ENCODE data around the gene BUD23. TPM values are rescaled to one million over a fixed set of nuclear protein-coding genes. Genes with fewer than 3 reads are reported as not detected.

Gene BUD23
- total RNA-seq, 1 experiment from 2014 or later = 168 TPM

DNA sequence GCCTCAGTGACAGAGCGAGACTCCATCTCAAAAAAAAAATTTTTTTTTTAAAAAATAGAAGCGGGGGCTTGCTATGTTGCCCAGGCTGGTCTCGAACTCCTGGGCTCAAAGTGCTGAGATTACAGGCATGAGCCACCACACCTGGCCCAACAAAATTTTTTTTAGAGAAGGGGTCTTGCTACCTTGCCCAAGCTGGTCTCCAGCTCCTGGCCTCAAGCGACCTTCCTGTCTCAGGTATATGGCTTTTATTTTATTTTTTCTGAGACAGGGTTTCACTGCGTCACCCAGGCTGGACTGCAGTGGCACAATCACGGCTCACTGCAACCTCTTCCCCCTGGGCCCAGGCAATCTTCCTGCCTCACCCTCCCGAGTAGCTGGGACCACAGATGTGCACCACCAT is 56.8 kb downstream of the BUD23 start:
- ATAC-seq = no peak
- H3K9ac ChIP-seq (ENCODE audit: low read length) = peak overlapping the region; percentile 95
- ChIA-PET CTCF (interaction anchor here (0.8 to 1.3 kb wide), 5 partner anchors 15 to 134 kb away, joined by 3 to 4 read pairs (median 3); no protein-coding TSS in a partner anchor), POLR2A (interaction anchor here (0.7 to 5.8 kb wide), 10 partner anchors 30 to 239 kb away, joined by 3 to 43 read pairs (median 6); partner anchors contain the start of genes CLDN3, CLDN4 and METTL27), RAD21 (ENCODE audit: low non-redundant PET in 1 of 2, low total read pairs in 2 of 2, uncharacterized antibody in 2 of 2, unreplicated experiment in 2 of 2) (interaction anchor here in 1 of 2 experiments (1.0 kb wide), 1 partner anchor 102 kb away, joined by 3 read pairs; no protein-coding TSS in a partner anchor)
- TF ChIP-seq, protein P1, sequence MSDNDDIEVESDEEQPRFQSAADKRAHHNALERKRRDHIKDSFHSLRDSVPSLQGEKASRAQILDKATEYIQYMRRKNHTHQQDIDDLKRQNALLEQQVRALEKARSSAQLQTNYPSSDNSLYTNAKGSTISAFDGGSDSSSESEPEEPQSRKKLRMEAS (IDR thresholded peaks at IDR 0.05) = no peak
- 0 out of 2 replicates have a peak, but pooled peaks have one; percentile 17 for TF ChIP-seq POLR2AphosphoS5 (IDR thresholded peaks at IDR 0.05; ENCODE audit: low read depth, low read length)
- TF ChIP-seq EGR1 (IDR thresholded peaks at IDR 0.05; ENCODE audit: low read depth) = no peak
- no peak for TF ChIP-seq FOSL1 (IDR thresholded peaks at IDR 0.05; ENCODE audit: low read depth)
- H3K4me2 ChIP-seq (ENCODE audit: low read length) = peak overlapping the region; percentile 95
- no peaks in the 10 kb centered on the region for H3K9me3 ChIP-seq (ENCODE audit: control insufficient read depth in 1 of 2, insufficient read depth in 1 of 2, low read depth in 1 of 2, low read length in 2 of 2)
- no TSS peak for BruUV-seq (replicated peaks)
- H3K27me3 ChIP-seq (ENCODE audit: insufficient read depth, low read length) = no peaks in the 10 kb centered on the region
- H3K27ac ChIP-seq (ENCODE audit: low read depth, low read length) = peak overlapping the region; percentile 94
- no peak overlapping the region; a peak in 1 of 4 replicates for H3K4me3 ChIP-seq (replicated peaks in 1 of 2; ENCODE audit: low read depth in 1 of 2, low read length in 2 of 2)
- peaks cover 7 to 22% of the 10 kb centered on the region in 2 experiments; a peak in 1 of 4 replicates for H3K36me3 ChIP-seq (ENCODE audit: control insufficient read depth in 1 of 2, insufficient read depth in 2 of 2, low read length in 2 of 2)
- H3K9me2 ChIP-seq (ENCODE audit: insufficient read depth) = no peaks in the 10 kb centered on the region
- intact Hi-C loops (cut with micrococcal nuclease) = loop anchor here (2.0 to 5.0 kb wide), 2 partner anchors 67 to 93 kb away; no protein-coding TSS in a partner anchor
- peaks cover 8% of the 10 kb centered on the region; the same call in 1 of the 2 replicates for H4K20me1 ChIP-seq (ENCODE audit: insufficient read depth)
- H2AFZ ChIP-seq (ENCODE audit: low read depth, low read length, poor library complexity, severe bottlenecking) = no peak overlapping the region
- H3K79me2 ChIP-seq (ENCODE audit: insufficient read depth, low read length) = peaks cover 32% of the 10 kb centered on the region
- no peak for DNase-seq (ENCODE audit: low read depth, low spot score)
- H3K4me1 ChIP-seq (ENCODE audit: control insufficient read depth in 1 of 2, insufficient read depth in 2 of 2, low read length in 2 of 2) = peaks cover 53 to 85% of the 10 kb centered on the region in 2 experiments

DNA sequence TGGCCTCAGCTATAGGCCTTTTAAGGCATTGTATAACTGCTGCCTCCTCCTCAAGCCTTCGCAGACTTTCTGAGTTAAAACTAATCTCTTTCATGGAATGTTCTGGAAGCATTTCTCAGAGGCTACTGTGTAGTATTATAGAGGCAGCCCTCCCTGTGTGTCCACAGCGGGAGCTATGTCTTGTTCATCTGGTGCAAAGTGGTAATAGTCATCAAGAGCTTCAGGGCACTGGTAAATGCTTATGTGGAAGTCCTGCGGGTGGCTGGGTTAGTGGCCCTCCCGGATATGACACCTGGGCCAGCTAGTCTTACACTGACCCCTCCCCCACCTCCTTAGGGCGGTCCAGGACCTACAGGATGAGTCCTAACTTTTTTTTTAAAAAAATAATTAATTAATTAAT is 57.4 kb downstream of the BUD23 start:
- BruUV-seq (replicated peaks) = no TSS peak
- Histone ChIP-seq H3K27me3 (ENCODE audit: insufficient read depth, low read length) (no peaks in the 10 kb centered on the region), H4K20me1 (ENCODE audit: insufficient read depth) (peaks cover 8% of the 10 kb centered on the region; the same call in 1 of the 2 replicates), H3K9ac (ENCODE audit: low read length) (peak overlapping the region; percentile 95), H3K79me2 (ENCODE audit: insufficient read depth, low read length) (peaks cover 32% of the 10 kb centered on the region), H3K9me2 (ENCODE audit: insufficient read depth) (no peaks in the 10 kb centered on the region), H3K4me1 (ENCODE audit: control insufficient read depth in 1 of 2, insufficient read depth in 2 of 2, low read length in 2 of 2) (peaks cover 51 to 80% of the 10 kb centered on the region in 2 experiments), H3K27ac (ENCODE audit: low read depth, low read length) (peak overlapping the region; percentile 94), H3K4me3 (replicated peaks in 1 of 2; ENCODE audit: low read depth in 1 of 2, low read length in 2 of 2) (no peak overlapping the region), H2AFZ (ENCODE audit: low read depth, low read length, poor library complexity, severe bottlenecking) (no peak overlapping the region), H3K4me2 (ENCODE audit: low read length) (peak overlapping the region; percentile 95), H3K36me3 (ENCODE audit: control insufficient read depth in 1 of 2, insufficient read depth in 2 of 2, low read length in 2 of 2) (peaks cover 7 to 18% of the 10 kb centered on the region in 2 experiments; a peak in 1 of 4 replicates), H3K9me3 (ENCODE audit: control insufficient read depth in 1 of 2, insufficient read depth in 1 of 2, low read depth in 1 of 2, low read length in 2 of 2) (no peaks in the 10 kb centered on the region)
- ATAC-seq (no peak), DNase-seq (ENCODE audit: low read depth, low spot score) (no peak)
- POLR2A ChIA-PET = interaction anchor here (0.7 to 5.8 kb wide), 11 partner anchors 29 to 110 kb away, joined by 3 to 43 read pairs (median 6); partner anchors contain the start of genes CLDN3, CLDN4 and METTL27
- CTCF ChIA-PET = interaction anchor here (0.8 to 1.2 kb wide), 4 partner anchors 15 to 134 kb away, joined by 3 to 4 read pairs (median 4); no protein-coding TSS in a partner anchor
- RAD21 ChIA-PET (ENCODE audit: low non-redundant PET in 1 of 2, low total read pairs in 2 of 2, uncharacterized antibody in 2 of 2, unreplicated experiment in 2 of 2) = interaction anchor here in 1 of 2 experiments (0.5 to 1.0 kb wide), 2 partner anchors 102 to 110 kb away, joined by 3 read pairs; no protein-coding TSS in a partner anchor
- intact Hi-C loops (cut with micrococcal nuclease) = loop anchor here (2.0 to 5.0 kb wide), 2 partner anchors 67 to 92 kb away; no protein-coding TSS in a partner anchor
- no peak for TF ChIP-seq YY1 (IDR thresholded peaks at IDR 0.05; ENCODE audit: extremely low read depth, insufficient replicate concordance, low read depth, low read length)
- no peak for TF ChIP-seq SP1 (IDR thresholded peaks at IDR 0.05; ENCODE audit: low read depth)
- peak; percentile 12; the same call in 1 of the 2 replicates for TF ChIP-seq POLR2AphosphoS5 (IDR thresholded peaks at IDR 0.05; ENCODE audit: low read depth, low read length)
- TF ChIP-seq, protein P2, sequence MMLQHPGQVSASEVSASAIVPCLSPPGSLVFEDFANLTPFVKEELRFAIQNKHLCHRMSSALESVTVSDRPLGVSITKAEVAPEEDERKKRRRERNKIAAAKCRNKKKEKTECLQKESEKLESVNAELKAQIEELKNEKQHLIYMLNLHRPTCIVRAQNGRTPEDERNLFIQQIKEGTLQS (IDR thresholded peaks at IDR 0.05) = no peak
